Smooth muscle cell of bladder (primary cell): ENCODE measurements around the gene SMIM41. TPM values are rescaled to one million over a fixed set of nuclear protein-coding genes. Genes with fewer than 3 reads are reported as not detected.

Experiments
- total RNA-seq: library from RNA; depleted of rRNA; stranded (reverse); fragments of >200 nt; gene quantifications from 2 replicates; pipeline ENCODE4 v1.2.3, GENCODE V29; 2014

The SMIM41 gene
- total RNA-seq: 1.4 and 9.8 TPM in 2 replicates

DNA sequence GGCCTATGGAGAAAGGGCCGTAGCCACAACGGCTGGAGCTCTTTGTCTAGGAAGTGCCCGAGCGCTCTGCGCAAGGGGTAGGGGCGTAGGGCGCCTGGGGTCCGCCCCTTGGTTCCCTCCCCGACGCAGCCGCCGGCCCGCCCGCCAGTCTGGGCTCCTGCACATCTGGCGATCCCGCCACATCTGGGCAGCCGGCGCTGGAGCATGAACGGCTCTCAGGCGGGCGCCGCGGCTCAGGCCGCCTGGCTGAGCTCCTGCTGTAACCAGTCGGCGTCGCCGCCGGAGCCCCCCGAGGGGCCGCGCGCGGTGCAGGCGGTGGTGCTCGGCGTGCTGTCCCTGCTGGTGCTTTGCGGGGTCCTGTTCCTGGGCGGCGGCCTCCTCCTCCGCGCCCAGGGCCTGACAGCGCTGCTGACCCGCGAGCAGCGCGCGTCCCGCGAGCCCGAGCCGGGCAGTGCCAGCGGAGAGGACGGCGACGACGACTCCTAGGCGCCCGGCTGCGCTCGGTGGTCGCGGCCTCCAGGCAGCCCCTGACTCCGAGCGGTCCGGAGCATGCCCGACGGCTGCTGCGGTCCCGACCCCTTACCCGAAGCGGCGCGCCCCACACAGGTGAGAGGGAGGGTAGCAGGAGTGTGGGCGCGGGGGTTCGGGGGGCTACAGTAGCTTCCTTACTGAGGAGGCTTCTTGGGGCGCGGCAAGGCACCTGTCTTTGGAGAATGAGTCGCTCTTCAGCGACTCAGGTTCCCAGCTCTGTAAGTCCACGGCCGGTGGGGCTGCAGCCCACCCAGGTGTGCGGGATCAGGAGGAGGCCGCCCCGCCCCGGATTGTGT, at the start of gene SMIM41:
SMIM41 (plus strand) TSS at position 129 of the 827 bp plus-strand sequence; CDS start at position 205, 76 bp downstream.

GRCh38 chr12:52050758-52051541, 28.6 kb upstream of the SMIM41 start, which contains the start of gene NR4A1:
Gene NR4A1, plus strand, starts transcription at chr12:52051442. Its CDS starts 2,887 bp downstream, at chr12:52054329.

GRCh38 chr12:52069327-52070184, 9.9 kb upstream of the SMIM41 start, which contains the start of gene ATG101:
Gene ATG101, plus strand, starts transcription at chr12:52069978. Its CDS starts 3,673 bp downstream, at chr12:52073651.

Other genes starting within 250 kb of the SMIM41 start
- under 0.01 TPM in 1 of 2 replicates, not detected in the other for gene FIGNL2, start 231.0 kb upstream of the SMIM41 start, total RNA-seq
- gene ANKRD33, start 191.6 kb upstream of the SMIM41 start, total RNA-seq: 0.09 TPM in 1 of 2 replicates, not detected in the other
- 19.8 and 34.7 TPM in 2 replicates for gene ACVRL1, start 172.2 kb upstream of the SMIM41 start, total RNA-seq
- gene ACVR1B, start 128.0 kb upstream of the SMIM41 start, total RNA-seq: 11.8 and 15.6 TPM in 2 replicates
- gene TAMALIN, start 72.8 kb upstream of the SMIM41 start, total RNA-seq: 6.5 and 8.3 TPM in 2 replicates
- 4.1 and 4.3 TPM in 2 replicates for gene NR4A1, start 28.3 kb upstream of the SMIM41 start, total RNA-seq
- 101 and 112 TPM in 2 replicates for gene ATG101, start 9.7 kb upstream of the SMIM41 start, total RNA-seq
- under 0.01 TPM in 2 replicates for gene KRT80, start 112.3 kb downstream of the SMIM41 start, total RNA-seq
- 16.1 and 53.3 TPM in 2 replicates for gene KRT7, start 153.5 kb downstream of the SMIM41 start, total RNA-seq
- 0.09 and 0.14 TPM in 2 replicates for gene KRT86, start 194.9 kb downstream of the SMIM41 start, total RNA-seq
- under 0.01 and 0.28 TPM in 2 replicates for gene KRT81, start 211.8 kb downstream of the SMIM41 start, total RNA-seq
- gene KRT83, start 241.7 kb downstream of the SMIM41 start, total RNA-seq: 0.14 TPM in 1 of 2 replicates, not detected in the other